HG02798 (cell line): ENCODE data around the gene PPP2R2D.
A peak's percentile ranks its signal among the peaks of the same experiment; 100 is the strongest.

ENCODE experiments used
- ATAC-seq: cut with Tn5 transposase; IDR thresholded peaks from one replicate; pipeline ENCODE4 v1.9.1; 2021; ENCODE audit warnings: mild to moderate bottlenecking; ENCODE audit not compliant: unreplicated experiment, poor library complexity

The PPP2R2D gene

GRCh38 chr10:131925011-131925649 lies 24.3 kb downstream of the PPP2R2D start:
- no peak for ATAC-seq

- ATAC-seq = no peak
Measured at GRCh38 chr10:131925716-131926115, 24.9 kb downstream of the PPP2R2D start.

- ATAC-seq = no peak
Measured at GRCh38 chr10:131926253-131926652, 25.4 kb downstream of the PPP2R2D start.

- no peak for ATAC-seq
Measured at GRCh38 chr10:131926743-131927595, 26.2 kb downstream of the PPP2R2D start.

- peak; percentile 93 for ATAC-seq
Measured at GRCh38 chr10:131928248-131929095, 27.7 kb downstream of the PPP2R2D start.

GRCh38 chr10:131929122-131929845 lies 28.5 kb downstream of the PPP2R2D start:
- no peak for ATAC-seq

- ATAC-seq = no peak
Measured at GRCh38 chr10:131930150-131930549, 29.3 kb downstream of the PPP2R2D start.

- no peak for ATAC-seq
Measured at GRCh38 chr10:131930586-131931330, 29.9 kb downstream of the PPP2R2D start.

GRCh38 chr10:131931981-131932380 lies 31.2 kb downstream of the PPP2R2D start:
- no peak for ATAC-seq

- ATAC-seq = no peak
Measured at GRCh38 chr10:131933016-131933695, 32.3 kb downstream of the PPP2R2D start.

- ATAC-seq = no peak
Measured at GRCh38 chr10:131933696-131934086, 32.9 kb downstream of the PPP2R2D start.

GRCh38 chr10:131934769-131935168 lies 34.0 kb downstream of the PPP2R2D start:
- ATAC-seq = no peak

- no peak for ATAC-seq
Measured at GRCh38 chr10:131935260-131935659, 34.5 kb downstream of the PPP2R2D start.

- no peak for ATAC-seq
Measured at GRCh38 chr10:131936294-131936693, 35.5 kb downstream of the PPP2R2D start.

GRCh38 chr10:131936736-131937135 lies 35.9 kb downstream of the PPP2R2D start:
- ATAC-seq = no peak

- no peak for ATAC-seq
Measured at GRCh38 chr10:131937836-131938235, 37.0 kb downstream of the PPP2R2D start.

- no peak for ATAC-seq
Measured at GRCh38 chr10:131938681-131939080, 37.9 kb downstream of the PPP2R2D start.

GRCh38 chr10:131942455-131942854 lies 41.6 kb downstream of the PPP2R2D start:
- no peak for ATAC-seq
